Fibroblast of skin of right quadriceps (primary cell): ENCODE measurements around the gene KLHL2.
A peak's percentile ranks its signal among the peaks of the same experiment; 100 is the strongest.
"Not testable (repeated sequence)": the region's sequence is repeated elsewhere in the genome, so short reads cannot be mapped to it uniquely, and the experiment has no call there.

ENCODE experiments used
- DNase-seq: peaks from one replicate; pipeline ENCODE4 v3.0.0-alpha.2; 2013

The KLHL2 gene

DNA sequence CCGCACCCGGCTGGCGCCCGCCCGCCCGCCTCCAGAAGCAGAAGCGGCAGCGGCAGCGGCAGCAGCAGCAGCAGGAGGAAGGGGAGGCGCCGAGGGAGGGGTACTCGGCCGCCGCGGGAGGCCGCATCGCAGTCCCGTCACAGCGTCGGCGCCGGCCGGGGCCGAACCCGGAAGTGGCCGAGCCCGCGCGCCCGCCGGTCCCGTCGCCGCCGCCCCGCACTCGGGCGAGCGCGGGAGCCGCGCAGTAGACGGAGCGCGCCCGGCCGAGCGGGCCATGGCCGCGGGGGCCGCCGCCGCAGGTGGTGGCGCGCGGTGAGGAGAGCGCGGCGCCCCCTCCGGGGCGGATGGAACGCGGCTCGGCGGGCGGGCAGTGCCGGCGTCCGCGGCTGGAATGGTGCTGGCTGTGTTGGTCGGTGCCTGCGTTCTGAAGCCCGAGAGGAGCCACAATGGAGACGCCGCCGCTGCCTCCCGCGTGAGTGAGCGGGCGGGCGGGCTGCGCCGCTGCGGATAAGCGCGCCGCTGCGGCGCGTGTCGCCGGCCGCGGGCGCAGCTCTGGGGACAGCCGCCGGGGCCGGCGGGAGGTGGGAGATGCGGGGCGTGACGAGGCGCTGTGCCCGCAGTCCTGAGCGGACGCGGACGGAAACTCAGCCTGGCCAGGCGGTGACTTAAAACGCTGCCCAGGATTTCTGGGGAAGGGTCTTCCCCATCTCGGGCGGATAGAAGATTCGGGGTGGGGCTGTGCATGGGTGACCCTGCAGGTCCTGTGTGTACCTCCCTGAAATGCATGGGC is at the start of gene KLHL2:
Gene KLHL2 (plus strand): TSS at position 131 of the 790 bp plus-strand sequence. CDS start 316 bp downstream, at position 447.
- DNase-seq, result peak; percentile 67

GRCh38 chr4:165158762-165159161 is 48.6 kb upstream of the KLHL2 start:
- no peak for DNase-seq

DNA sequence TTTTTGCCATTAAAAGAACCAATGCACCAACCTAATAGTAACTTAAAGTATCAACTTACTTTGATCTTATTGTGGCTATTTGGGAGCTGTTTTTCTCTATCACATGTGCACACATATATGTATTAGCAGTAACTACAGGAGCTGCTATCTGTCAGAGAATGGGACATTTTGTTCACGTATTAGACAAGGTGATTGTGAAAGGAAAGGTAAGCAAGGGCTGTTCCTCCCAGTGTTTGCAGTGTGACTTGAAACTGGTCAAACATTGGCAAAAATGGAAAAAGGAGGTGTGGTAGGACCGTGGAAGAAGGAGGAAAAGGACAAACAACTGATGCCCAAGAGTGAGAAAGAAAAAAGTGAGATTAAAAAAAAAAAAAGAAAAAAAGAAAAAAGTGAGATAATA is 43.1 kb upstream of the KLHL2 start:
- DNase-seq, result no peak

DNA sequence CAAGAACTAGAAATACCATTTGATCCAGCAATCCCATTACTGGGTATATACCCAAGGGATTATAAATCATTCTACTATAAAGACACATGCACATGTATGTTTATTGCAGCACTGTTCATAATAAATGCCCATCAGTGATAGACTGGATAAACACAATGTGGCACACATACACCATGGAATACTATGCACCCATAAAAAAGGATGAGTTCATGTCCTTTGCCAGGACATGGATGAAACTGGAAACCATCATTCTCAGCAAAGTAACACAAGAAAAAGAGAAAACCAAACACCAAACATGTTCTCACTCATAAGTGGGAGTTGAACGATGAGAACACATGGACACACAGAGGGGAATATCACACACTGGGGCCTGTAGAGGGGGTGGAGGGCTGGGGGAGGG is 40.5 kb upstream of the KLHL2 start:
- DNase-seq, result not testable (repeated sequence)

GRCh38 chr4:165167650-165168049 is 39.7 kb upstream of the KLHL2 start:
- no peak for DNase-seq

DNA sequence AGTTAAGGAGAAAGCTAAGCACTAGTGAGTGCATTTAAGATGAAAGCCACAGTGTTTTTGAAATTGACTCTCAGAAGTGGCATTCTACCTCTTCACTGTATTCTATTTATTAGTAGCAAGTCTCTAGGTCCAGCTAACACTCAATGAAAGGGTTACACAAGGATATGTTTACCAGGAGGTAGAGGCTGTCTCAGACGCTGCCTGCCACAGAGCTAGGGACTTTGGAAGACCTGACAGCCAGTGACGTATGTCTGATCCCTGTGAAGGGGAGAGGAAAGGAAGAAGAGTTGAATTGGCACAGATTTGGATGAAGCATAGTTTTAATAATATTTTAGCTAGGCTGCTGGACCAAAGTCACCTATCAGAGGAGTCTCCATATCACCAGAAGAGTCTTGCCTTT is 36.5 kb upstream of the KLHL2 start:
- no peak for DNase-seq

DNA sequence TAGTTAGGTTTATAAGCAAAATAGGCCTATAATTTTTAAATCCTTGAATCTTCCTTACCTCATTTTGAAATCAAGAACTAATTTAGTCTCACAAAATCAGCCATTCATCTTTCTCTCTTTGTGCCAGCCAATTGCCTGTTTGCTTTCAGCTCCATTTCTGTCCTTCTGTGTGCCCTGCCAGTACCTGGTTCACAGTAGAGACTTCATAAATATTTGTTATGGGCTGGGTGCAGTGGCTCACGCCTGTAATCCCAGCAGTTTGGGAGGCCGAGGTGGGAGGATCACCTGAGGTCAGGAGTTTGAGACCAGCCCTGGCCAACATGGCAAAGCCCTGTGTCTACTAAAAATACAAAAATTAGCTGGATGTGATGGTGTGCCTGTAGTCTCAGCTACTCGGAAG is 31.9 kb upstream of the KLHL2 start:
- not testable (repeated sequence) for DNase-seq

- no peak for DNase-seq
These were observed 31.5 kb upstream of the KLHL2 start for GRCh38 chr4:165175879-165176278.

DNA sequence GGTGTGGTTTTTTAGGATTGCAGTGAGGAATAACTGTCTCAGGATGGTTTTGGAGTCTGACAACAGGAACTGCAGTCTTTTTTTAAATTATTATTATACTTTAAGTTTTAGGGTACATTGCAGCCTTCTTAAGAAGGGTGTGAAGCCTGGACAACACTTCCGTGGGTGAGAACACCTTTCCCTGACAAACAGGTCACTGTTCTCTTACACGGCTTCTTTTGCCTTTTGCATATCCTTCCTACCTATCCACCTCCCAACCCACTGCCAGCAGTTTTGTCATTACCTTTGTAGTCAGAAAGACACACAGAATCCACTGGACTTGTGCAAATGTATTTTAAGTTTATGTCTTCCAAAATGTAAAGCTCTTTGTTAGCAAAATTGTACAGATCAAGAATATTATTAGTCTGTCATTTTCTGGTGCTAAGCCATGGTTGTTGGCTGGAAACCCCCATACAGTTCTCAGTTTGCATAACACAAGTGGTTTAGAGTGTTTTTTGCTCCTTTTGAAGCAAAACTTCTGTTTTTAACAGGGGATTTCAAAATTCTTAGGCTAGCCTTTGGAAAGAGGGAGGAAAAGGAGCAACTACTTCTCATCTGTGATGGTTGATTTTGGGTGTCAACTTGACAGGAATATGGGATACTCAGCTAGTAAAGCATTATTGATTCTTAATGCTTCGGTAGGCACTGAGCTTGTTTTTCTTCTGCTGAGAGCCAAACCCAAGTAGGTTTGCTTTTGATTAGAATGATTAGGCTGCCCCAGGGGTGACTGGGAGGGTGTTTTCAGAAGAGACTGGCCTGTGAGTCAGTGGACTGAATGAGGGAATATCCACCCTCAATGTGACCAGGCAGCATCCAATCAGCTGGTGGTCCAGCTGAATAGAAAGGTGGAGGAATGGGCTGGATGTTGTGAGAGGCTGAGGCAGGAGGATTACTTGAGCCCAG is 29.4 kb upstream of the KLHL2 start:
- DNase-seq, result no peak

GRCh38 chr4:165184220-165184619 is 23.1 kb upstream of the KLHL2 start:
- DNase-seq, result no peak

DNA sequence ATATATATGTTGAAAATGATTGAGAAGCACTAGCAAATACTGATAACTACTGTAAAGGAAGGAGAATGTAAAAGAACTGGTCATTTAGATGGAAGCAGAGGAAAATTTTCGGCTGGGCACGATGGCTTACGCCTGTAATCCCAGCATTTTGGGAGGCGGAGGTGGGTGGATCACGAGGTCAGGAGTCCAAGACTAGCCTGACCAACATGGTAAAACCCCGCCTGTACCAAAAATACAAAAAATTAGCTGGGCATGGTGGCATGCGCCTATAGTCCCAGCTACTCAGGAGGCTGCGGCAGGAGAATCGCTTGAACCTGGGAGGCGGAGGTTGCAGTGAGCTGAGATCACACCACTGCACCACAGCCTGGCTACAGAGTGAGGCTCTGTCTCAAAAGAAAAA is 22.4 kb upstream of the KLHL2 start:
- DNase-seq, result not testable (repeated sequence)

- no peak for DNase-seq
These were observed 21.9 kb upstream of the KLHL2 start for GRCh38 chr4:165185448-165185847.

DNA sequence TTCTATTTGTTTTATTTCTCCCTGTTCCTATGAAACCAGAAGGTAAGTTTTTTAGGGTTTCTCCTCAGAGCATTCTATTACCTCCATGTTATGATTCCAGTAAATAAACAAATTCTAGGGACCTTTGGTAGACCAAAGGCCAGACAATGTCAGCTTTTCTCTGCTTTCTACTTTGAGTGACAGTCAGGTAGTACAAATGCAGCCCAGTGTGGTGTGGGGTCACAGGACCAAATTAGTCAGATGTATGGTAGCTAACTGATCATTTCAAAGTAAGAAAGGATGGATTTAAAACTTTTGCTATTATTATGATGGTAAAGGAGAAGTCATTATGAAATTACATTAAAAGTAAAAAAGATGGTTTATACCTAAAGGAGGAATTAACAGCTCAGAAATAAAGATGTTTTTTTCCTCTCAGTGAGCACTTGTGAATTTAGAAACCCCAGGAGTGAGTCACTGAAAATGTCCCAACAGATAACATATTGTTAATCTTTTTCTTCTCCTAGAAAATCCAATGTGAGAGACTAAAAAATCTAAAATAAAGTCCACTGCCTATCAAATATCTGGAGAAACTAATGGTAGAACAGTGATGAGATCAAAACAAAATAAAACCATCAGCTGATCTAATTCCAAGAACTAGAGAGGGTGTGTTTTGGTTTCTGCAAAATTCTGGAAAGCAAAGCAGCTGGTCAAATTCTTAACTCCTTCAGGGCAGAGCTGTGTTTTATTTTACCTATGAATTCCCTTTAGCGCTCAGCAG is 16.6 kb upstream of the KLHL2 start:
- no peak for DNase-seq

GRCh38 chr4:165191348-165191656 is 16.1 kb upstream of the KLHL2 start:
- no peak for DNase-seq

DNA sequence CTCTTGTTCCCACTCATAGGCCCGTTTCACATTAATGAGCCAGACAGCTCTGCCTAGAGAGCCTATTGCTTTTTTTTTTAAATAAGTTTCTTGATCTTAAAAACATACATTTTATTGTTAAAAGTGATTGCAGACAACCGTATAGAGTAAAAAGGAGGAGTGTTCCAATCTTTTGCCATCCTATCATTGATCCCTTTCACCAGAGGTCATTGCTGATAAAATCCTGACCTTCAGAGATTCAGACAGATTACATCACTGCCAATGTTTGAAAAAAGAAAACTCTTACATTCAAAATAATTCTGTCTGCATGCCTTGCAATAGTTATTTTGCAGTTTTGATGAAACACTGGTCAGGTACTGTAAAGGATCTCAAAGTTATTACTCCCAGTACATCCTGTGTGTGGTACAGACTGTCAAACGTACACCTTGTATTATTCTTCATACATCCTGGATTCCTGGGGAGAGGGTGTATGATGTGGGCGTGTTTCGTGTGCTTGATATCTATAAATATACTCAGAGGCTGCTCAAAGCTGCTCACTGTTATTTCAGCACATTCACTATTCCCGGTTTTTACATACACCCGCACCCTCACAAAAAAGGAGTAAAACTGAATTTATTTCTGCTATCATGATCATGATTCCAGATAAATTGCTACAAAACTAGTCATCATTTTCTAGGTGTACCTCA is 15.4 kb upstream of the KLHL2 start:
- no peak for DNase-seq

- no peak for DNase-seq
These were observed 14.9 kb upstream of the KLHL2 start for GRCh38 chr4:165192500-165192898.

DNA sequence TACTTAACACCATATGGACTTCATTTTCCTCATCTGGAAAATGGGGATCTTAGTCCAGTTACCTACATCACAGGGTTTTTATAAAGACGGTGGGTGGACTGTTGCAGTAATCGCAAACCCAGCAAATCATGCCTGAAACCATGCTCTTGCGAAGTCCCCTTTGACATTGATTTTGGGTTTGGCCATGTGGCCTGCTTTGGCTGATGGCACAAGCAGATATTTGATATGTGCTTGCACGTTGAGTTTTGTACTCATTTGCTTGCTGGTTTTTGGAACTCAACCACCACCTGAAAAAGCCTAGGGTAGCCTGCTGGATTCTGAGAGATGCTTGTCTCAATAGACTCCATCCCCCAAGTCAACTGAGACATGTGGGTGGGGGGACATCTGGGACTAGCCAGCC is 14.4 kb upstream of the KLHL2 start:
- DNase-seq, result no peak

DNA sequence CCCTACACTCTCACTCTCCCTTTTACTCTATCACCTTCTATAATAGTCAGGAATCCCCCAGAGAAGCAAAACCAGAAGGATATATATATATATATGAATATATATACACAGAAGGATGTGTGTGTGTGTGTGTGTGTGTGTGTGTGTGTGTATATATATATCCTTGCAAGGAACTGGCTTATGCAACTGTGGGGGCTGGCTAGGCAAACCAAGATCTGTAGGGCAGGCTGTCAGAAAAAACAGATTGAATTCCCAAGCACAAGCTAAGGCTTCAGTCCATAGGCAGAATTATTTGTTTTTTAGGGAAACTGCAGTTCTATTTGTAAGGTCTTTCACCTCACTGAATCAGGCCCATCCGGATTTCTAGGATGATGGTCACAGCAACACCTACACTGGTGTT is 13.0 kb upstream of the KLHL2 start:
- DNase-seq, result no peak

GRCh38 chr4:165198329-165198728 is 9.0 kb upstream of the KLHL2 start:
- peak; percentile 28 for DNase-seq

- no peak for DNase-seq
These were observed 8.1 kb upstream of the KLHL2 start for GRCh38 chr4:165199286-165199685.

DNA sequence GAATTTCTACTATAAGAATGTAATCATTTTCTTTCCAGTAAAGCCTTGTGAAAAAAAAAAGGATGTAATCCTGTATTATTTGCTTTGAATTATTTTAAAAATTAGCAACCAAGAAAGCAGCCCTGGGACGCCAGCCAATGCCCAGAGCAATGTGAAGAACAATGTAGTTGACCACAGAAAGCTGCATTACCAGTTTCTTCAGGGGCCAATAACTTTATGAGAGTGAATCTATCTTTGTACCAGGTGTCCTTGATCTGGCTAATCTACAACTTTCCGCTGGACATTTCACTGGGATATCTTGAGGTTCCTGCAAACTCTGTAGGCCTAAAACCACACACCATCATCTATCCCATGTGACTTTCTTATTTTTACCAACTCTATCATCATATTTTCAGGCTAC is 7.6 kb upstream of the KLHL2 start:
- peak; percentile 25 for DNase-seq

- DNase-seq, result peak; percentile 78
These were observed 5.6 kb upstream of the KLHL2 start for GRCh38 chr4:165201806-165202205.
